SK-N-SH treated with all-trans-retinoic acid at 6 μM for 48 hours (cell line): ENCODE measurements around the gene ARFGAP3.

ENCODE experiments used
- ATAC-seq: fragments of 200-7000 bp; cut with Tn5 transposase; 3 replicates; pipeline ENCODE4 v1.9.1; 2020; ENCODE audit warnings: mild to moderate bottlenecking, moderate library complexity
- ARNTL ChIP-seq: fragments of 450-650 bp; formaldehyde crosslinking; IDR thresholded peaks from 2 replicates; pipeline ENCODE4 v1.5.0; 2020; ENCODE audit warnings: low read depth, mild to moderate bottlenecking, moderate library complexity, borderline replicate concordance
- BACH2 ChIP-seq: fragments of 250-450 bp; sonication (Bioruptor Pico); IDR thresholded peaks from 2 replicates; pipeline ENCODE4 v1.9.0; 2021; ENCODE audit warnings: mild to moderate bottlenecking, borderline replicate concordance
- CSDC2 ChIP-seq: fragments of 250-450 bp; sonication (Bioruptor Pico); IDR thresholded peaks from 2 replicates; pipeline ENCODE4 v1.5.0; 2020; ENCODE audit warnings: mild to moderate bottlenecking, moderate library complexity
- CSRNP3 ChIP-seq: fragments of 250-450 bp; sonication (Bioruptor Pico); IDR thresholded peaks from 2 replicates; pipeline ENCODE4 v1.5.1; 2021; ENCODE audit warnings: mild to moderate bottlenecking, moderate library complexity
- ESRRG ChIP-seq: fragments of 250-450 bp; sonication (Bioruptor Pico); IDR thresholded peaks from 2 replicates; pipeline ENCODE4 v1.6.1; 2021; ENCODE audit warnings: mild to moderate bottlenecking
- GLIS3 ChIP-seq: fragments of 250-450 bp; sonication (Bioruptor Pico); IDR thresholded peaks from 2 replicates; pipeline ENCODE4 v1.5.0; 2020; ENCODE audit warnings: mild to moderate bottlenecking, moderate library complexity
- ISL1 ChIP-seq: fragments of 250-450 bp; sonication (Bioruptor Pico); IDR thresholded peaks from 2 replicates; pipeline ENCODE4 v2.1.2; 2022; ENCODE audit warnings: mild to moderate bottlenecking, moderate library complexity
- PATZ1 ChIP-seq: fragments of 250-450 bp; sonication (Bioruptor Pico); IDR thresholded peaks from 2 replicates; pipeline ENCODE4 v1.8.0; 2020; ENCODE audit warnings: mild to moderate bottlenecking, moderate library complexity, borderline replicate concordance
- POU6F1 ChIP-seq: fragments of 250-450 bp; sonication (Bioruptor Pico); IDR thresholded peaks from 2 replicates; pipeline ENCODE4 v1.8.0; 2021; ENCODE audit warnings: low read depth, mild to moderate bottlenecking, moderate library complexity, borderline replicate concordance
- PPARA ChIP-seq: fragments of 250-450 bp; sonication (Bioruptor Pico); IDR thresholded peaks from 2 replicates; pipeline ENCODE4 v1.5.0; 2020; ENCODE audit warnings: mild to moderate bottlenecking, borderline replicate concordance
- RARB ChIP-seq: fragments of 250-450 bp; sonication (Bioruptor Pico); IDR thresholded peaks from 2 replicates; pipeline ENCODE4 v1.8.0; 2021; ENCODE audit warnings: mild to moderate bottlenecking, moderate library complexity
- SNAI2 ChIP-seq: fragments of 250-450 bp; sonication (Bioruptor Pico); IDR thresholded peaks from 2 replicates; pipeline ENCODE4 v1.5.0; 2020; ENCODE audit warnings: mild to moderate bottlenecking, moderate library complexity
- TCF4 ChIP-seq: fragments of 250-450 bp; sonication (Bioruptor Pico); IDR thresholded peaks from 2 replicates; pipeline ENCODE4 v1.8.0; 2021; ENCODE audit warnings: mild to moderate bottlenecking, moderate library complexity, borderline replicate concordance
- TOX ChIP-seq: fragments of 250-450 bp; sonication (Bioruptor Pico); IDR thresholded peaks from 2 replicates; pipeline ENCODE4 v1.8.0; 2021; ENCODE audit warnings: mild to moderate bottlenecking, moderate library complexity, borderline replicate concordance
- TSHZ2 ChIP-seq: fragments of 250-450 bp; sonication (Bioruptor Pico); IDR thresholded peaks from 2 replicates; pipeline ENCODE4 v1.5.0; 2020; ENCODE audit warnings: mild to moderate bottlenecking, moderate library complexity
- ZC3H10 ChIP-seq: fragments of 250-450 bp; sonication (Bioruptor Pico); IDR thresholded peaks from 2 replicates; pipeline ENCODE4 v1.5.1; 2021; ENCODE audit warnings: mild to moderate bottlenecking, moderate library complexity
- ZFP3 ChIP-seq: fragments of 250-450 bp; sonication (Bioruptor Pico); IDR thresholded peaks from 2 replicates; pipeline ENCODE4 v1.5.0; 2020; ENCODE audit warnings: mild to moderate bottlenecking, moderate library complexity
- ZFP30 ChIP-seq: fragments of 450-650 bp; formaldehyde crosslinking; IDR thresholded peaks from 2 replicates; pipeline ENCODE4 v1.5.0; 2022; ENCODE audit warnings: mild to moderate bottlenecking, moderate library complexity
- ZNF565 ChIP-seq: fragments of 450-650 bp; formaldehyde crosslinking; conservative IDR thresholded peaks from 2 replicates; pipeline ENCODE4 v1.5.0; 2020; ENCODE audit warnings: low read depth, mild to moderate bottlenecking, moderate library complexity
- ZNF8 ChIP-seq: fragments of 450-650 bp; formaldehyde crosslinking; IDR thresholded peaks from 2 replicates; pipeline ENCODE4 v1.5.0; 2020; ENCODE audit warnings: mild to moderate bottlenecking, moderate library complexity
- TF ChIP-seq, protein P1 (sequence below): fragments of 250-450 bp; sonication (Bioruptor Pico); IDR thresholded peaks from 2 replicates; pipeline ENCODE4 v1.5.1; 2020; ENCODE audit warnings: low read depth, mild to moderate bottlenecking, moderate library complexity

Gene ARFGAP3

DNA sequence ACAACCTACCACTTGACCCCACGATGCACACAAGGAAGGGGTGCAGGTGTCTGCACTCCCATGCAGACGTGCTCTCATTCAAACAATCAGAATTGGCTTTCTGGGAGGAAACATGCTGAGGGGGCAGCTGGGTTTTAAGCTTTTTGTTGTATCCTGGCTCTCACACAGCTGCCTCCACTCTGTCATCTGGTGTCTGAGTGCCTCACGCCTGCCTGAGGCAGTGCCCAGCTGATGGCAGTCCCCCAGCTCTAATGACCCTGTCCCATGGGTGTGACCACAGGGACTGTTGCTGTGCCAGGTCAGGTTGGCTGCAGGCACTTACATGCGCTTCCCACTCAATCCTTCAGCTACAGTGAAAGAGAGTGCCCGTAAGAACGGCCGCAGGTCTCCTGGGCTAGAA, 53.7 kb downstream of the ARFGAP3 start:
- no peak for TF ChIP-seq CSDC2 (CRISPR knock-in tag)
- no peak for TF ChIP-seq ESRRG (CRISPR knock-in tag)
- TF ChIP-seq ZNF565 = no peak
- no peak for TF ChIP-seq TCF4 (CRISPR knock-in tag)
- TF ChIP-seq ARNTL (CRISPR knock-in tag) = no peak
- TF ChIP-seq ZC3H10 (CRISPR knock-in tag) = no peak
- no peak for TF ChIP-seq ISL1
- no peak for TF ChIP-seq GLIS3 (CRISPR knock-in tag)
- TF ChIP-seq PPARA (CRISPR knock-in tag) = no peak
- TF ChIP-seq PATZ1 (CRISPR knock-in tag) = no peak
- no peak for TF ChIP-seq TSHZ2 (CRISPR knock-in tag)
- no peak for TF ChIP-seq RARB (CRISPR knock-in tag)
- no peak for TF ChIP-seq SNAI2 (CRISPR knock-in tag)
- TF ChIP-seq ZNF8 = no peak
- TF ChIP-seq, protein P1, sequence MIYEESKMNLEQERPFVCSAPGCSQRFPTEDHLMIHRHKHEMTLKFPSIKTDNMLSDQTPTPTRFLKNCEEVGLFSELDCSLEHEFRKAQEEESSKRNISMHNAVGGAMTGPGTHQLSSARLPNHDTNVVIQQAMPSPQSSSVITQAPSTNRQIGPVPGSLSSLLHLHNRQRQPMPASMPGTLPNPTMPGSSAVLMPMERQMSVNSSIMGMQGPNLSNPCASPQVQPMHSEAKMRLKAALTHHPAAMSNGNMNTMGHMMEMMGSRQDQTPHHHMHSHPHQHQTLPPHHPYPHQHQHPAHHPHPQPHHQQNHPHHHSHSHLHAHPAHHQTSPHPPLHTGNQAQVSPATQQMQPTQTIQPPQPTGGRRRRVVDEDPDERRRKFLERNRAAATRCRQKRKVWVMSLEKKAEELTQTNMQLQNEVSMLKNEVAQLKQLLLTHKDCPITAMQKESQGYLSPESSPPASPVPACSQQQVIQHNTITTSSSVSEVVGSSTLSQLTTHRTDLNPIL (CRISPR knock-in tag) = no peak
- no peak for TF ChIP-seq CSRNP3 (CRISPR knock-in tag)
- no peak for TF ChIP-seq TOX (CRISPR knock-in tag)
- no peak for TF ChIP-seq BACH2
- TF ChIP-seq ZFP3 (CRISPR knock-in tag) = no peak
- no peak for TF ChIP-seq ZFP30 (CRISPR knock-in tag)
- no peak for ATAC-seq

GRCh38 chr22:42801252-42802080, 55.6 kb downstream of the ARFGAP3 start:
- TF ChIP-seq ZC3H10 (CRISPR knock-in tag) = no peak
- TF ChIP-seq, all 23 proteins: peak for 0
- ATAC-seq = no peak

DNA sequence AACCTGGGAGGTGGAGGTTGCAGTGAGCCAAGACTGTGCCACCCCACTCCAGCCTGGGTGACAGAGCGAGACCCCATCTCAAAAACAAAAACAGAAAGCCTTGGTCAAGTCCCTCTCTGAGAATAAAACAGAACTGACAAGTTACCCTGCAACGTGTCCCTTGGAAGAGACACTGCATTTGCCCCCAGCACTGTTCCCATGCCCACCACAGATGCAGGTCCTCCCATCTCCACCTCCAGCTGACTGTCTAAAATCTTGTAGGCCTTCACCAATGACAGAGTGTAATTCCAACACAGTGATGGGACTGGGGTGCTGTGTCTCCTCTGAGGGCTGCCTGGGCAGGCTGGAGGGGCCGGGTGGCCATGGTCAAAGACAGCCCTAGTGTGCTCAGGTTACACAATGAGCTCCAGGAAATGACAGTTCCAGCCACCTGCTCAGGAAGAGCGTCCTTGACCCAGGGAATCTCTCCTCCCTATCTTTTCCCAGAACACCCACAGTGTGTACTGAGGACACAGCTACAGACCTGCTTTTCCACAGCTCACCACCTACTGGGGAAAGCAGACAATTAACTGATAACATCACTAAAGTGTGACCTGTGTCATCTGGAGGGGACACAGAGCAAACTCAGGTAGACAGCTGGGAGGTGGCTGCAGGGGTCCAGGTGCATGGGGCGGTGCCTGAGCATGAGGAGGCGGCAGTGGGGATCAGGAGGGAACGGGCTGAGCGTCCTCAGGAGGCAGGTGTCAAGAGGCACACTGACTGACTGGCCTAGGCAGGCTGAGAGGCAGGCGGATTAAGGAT, 56.4 kb downstream of the ARFGAP3 start:
- TF ChIP-seq SNAI2 (CRISPR knock-in tag) (no peak), ZNF565 (no peak), POU6F1 (CRISPR knock-in tag) (no peak), TOX (CRISPR knock-in tag) (no peak), ESRRG (CRISPR knock-in tag) (no peak), ARNTL (CRISPR knock-in tag) (no peak), ZC3H10 (CRISPR knock-in tag) (no peak)
- ATAC-seq = no peak
